Sigmoid colon (tissue), 4 donors: Measurements from ENCODE around the gene SUSD1.

Experiments used
- EP300 ChIP-seq, 4 donors: sonication (generic); formaldehyde crosslinking; IDR thresholded peaks; one replicate each; pipeline ENCODE4 v1.6.1; 2017; ENCODE audit warnings: antibody characterized with exemption in 4 of 4
- POLR2A ChIP-seq, 2 donors: fragments of 450-650 bp; IDR thresholded peaks; one replicate each; pipeline ENCODE4 v1.6.1; 2016; ENCODE audit warnings: antibody characterized with exemption in 2 of 2, mild to moderate bottlenecking in 2 of 2, moderate library complexity in 2 of 2
- TF ChIP-seq, protein P1 (sequence below), 4 experiments: fragments of 450-650 bp in 3 of 4; fragments of 200-600 bp in 1 of 4; IDR thresholded peaks; one replicate each; pipeline ENCODE4 v1.5.1; 2016 to 2019; ENCODE audit warnings: antibody characterized with exemption in 4 of 4, mild to moderate bottlenecking in 3 of 4, moderate library complexity in 2 of 4

DNA sequence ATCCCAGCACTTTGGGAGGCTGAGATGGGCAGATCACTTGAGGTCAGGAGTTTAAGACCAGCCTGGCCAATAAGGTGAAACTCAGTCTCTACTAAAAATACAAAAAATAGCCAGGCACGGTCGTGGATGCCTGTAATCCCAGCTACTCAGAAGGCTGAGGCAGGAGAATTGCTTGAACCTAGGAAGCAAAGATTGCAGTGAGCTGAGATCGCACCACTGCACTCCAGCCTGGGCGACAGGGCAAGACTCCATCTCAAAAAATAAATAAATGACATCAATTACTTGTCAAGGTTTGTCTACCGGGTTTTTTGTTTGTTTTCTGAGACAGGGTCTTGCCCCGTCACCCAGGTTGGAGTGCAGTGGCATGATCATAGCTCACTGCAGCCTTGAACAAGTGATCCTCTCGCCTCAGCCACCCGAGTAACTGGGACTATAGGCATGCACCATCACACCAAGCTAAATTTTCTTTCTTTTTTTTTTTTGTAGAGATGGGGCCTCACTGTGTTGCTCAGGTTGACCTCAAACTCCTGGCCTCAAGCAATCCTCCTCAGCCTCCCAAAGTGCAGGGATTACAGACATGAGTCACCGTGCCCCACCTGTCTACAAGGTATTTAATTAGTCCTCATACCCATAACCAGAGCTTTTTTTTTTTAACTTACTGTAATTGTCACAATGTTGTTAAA is 64.9 kb downstream of the SUSD1 start:
- TF ChIP-seq, protein P1, sequence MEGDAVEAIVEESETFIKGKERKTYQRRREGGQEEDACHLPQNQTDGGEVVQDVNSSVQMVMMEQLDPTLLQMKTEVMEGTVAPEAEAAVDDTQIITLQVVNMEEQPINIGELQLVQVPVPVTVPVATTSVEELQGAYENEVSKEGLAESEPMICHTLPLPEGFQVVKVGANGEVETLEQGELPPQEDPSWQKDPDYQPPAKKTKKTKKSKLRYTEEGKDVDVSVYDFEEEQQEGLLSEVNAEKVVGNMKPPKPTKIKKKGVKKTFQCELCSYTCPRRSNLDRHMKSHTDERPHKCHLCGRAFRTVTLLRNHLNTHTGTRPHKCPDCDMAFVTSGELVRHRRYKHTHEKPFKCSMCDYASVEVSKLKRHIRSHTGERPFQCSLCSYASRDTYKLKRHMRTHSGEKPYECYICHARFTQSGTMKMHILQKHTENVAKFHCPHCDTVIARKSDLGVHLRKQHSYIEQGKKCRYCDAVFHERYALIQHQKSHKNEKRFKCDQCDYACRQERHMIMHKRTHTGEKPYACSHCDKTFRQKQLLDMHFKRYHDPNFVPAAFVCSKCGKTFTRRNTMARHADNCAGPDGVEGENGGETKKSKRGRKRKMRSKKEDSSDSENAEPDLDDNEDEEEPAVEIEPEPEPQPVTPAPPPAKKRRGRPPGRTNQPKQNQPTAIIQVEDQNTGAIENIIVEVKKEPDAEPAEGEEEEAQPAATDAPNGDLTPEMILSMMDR (IDR thresholded peaks at IDR 0.05): no peak
- TF ChIP-seq POLR2A (IDR thresholded peaks at IDR 0.05): no peak
- no peak for TF ChIP-seq EP300 (IDR thresholded peaks at IDR 0.05)
